ENCODE results near the gene RPL11. TPM values are rescaled to one million over a fixed set of nuclear protein-coding genes. Genes with fewer than 3 reads are reported as not detected.

The RPL11 gene
- 1,136 to 1,502 TPM (median 1,454 TPM) in 5 replicates for total RNA-seq (2022; extraction: Qiagen RNA extraction)

DNA sequence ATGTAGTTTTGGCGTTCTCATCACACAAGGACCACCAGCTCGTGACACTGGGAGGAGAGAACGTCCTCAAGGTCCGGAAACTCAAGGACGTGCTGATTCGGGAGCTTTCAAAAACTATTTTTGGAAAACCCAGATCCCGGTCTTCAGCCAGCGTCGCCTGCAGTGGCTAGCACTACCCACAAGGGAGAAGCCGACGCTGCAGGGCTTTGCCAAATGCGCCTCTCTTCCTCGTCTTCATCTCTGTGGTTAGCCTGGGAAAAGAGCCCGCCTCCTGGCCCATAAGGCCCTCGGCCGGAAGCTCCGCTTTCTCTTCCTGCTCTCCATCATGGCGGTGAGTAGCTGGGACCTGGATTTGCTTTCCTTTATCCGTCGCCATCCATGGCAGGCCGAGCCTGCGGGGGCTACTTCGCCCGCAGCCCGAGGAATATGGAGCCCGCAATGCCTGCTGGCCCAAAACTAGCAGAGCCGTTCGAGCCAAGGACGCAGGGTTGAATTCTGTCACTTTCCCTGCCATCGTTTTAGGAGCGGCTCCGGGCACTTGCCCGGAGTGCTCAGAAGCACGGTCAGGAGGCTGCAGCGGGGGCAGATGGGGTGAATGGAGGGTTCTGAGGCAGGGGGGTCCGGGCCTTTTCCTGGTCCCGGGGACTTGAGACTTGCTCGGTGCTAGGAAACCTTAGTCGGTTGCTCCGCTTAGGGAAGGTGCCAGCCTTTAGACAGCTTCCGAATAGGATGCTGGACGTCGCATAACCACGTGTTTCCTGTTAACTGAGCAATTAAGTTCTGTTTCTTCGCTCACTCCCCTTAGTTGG, at the start of gene RPL11:
Gene RPL11, plus strand, starts transcription at position 308 of the 809 bp plus-strand sequence. Its CDS starts 18 bp downstream, at position 326.

DNA sequence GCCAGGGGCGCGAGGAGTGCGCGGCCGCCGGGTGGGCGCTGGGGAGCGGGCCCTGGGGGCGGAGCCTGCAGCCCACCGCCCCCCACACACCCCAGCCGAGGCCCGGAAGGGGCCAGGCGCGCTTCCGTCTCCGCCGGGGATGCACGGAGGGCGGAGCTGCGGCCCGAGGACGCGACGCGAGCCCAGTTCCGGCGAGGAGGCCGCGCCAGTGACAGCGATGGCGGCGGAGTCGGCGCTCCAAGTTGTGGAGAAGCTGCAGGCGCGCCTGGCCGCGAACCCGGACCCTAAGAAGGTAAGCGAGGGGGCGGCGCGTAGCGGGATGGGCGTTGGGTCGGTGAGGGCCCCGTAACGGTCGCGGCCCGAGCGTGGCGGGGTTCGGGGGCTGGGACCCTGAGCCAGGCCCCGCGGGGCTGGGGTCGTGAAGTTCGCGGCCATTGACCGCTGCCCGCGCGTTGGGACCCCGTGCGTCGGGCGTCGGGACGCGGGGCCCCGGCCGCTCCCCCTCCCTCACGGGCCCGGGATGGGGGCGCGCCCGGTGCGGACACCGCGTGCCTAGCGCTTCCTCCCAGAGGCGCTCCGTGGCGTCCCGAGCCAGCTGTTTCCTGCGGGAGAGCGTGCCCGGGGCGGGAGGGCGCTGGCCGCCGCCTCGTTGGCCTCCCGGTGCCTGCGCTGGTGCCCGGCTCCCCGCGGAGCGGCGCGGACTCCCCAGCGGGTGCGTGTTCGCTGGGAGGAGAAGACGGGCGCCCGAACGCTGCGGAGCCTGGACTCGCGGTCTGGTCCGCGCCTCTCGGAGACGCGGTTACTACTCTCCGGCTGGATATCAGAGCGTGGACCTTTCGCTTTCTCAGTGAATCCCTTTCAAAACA, 51.9 kb downstream of the RPL11 start, which contains the start of gene ELOA:
Gene ELOA, plus strand, starts transcription at position 185 of the 866 bp plus-strand sequence. Its CDS starts 33 bp downstream, at position 218.

Other genes starting within 250 kb of the RPL11 start
- gene ASAP3, start 207.6 kb upstream of the RPL11 start, total RNA-seq (2022; extraction: Qiagen RNA extraction) = 6.1 to 8.3 TPM (median 7.0 TPM) in 5 replicates
- 2.4 to 2.8 TPM (median 2.6 TPM) in 5 replicates for gene E2F2, start 160.6 kb upstream of the RPL11 start, total RNA-seq (2022; extraction: Qiagen RNA extraction)
- gene ID3, start 132.3 kb upstream of the RPL11 start, total RNA-seq (2022; extraction: Qiagen RNA extraction) = 282 to 417 TPM (median 393 TPM) in 5 replicates
- 26.3 to 35.0 TPM (median 27.4 TPM) in 5 replicates for gene ELOA, start 51.7 kb downstream of the RPL11 start, total RNA-seq (2022; extraction: Qiagen RNA extraction)
- 23.3 to 30.5 TPM (median 29.8 TPM) in 5 replicates for gene PITHD1, start 86.6 kb downstream of the RPL11 start, total RNA-seq (2022; extraction: Qiagen RNA extraction)
- gene LYPLA2, start 99.3 kb downstream of the RPL11 start, total RNA-seq (2022; extraction: Qiagen RNA extraction) = 56.4 to 59.6 TPM (median 57.5 TPM) in 5 replicates
- 68.2 to 77.4 TPM (median 70.0 TPM) in 5 replicates for gene GALE, start 108.9 kb downstream of the RPL11 start, total RNA-seq (2022; extraction: Qiagen RNA extraction)
- 12.2 to 14.1 TPM (median 13.9 TPM) in 5 replicates for gene HMGCL, start 133.6 kb downstream of the RPL11 start, total RNA-seq (2022; extraction: Qiagen RNA extraction)
- 8.5 to 11.5 TPM (median 10.1 TPM) in 5 replicates for gene FUCA1, start 176.5 kb downstream of the RPL11 start, total RNA-seq (2022; extraction: Qiagen RNA extraction)
- gene CNR2, start 221.6 kb downstream of the RPL11 start, total RNA-seq (2022; extraction: Qiagen RNA extraction) = 0.01 TPM in 1 of 5 replicates, not detected in the others

Measured in A549 treated with AZD2906 at 1 μM for 4 hours (cell line).